Coronary artery (tissue), 2 donors: ENCODE results near the gene TRIM66.
A peak's percentile ranks its signal among the peaks of the same experiment; 100 is the strongest.

ENCODE experiments used
- DNase-seq: peaks from one replicate; pipeline ENCODE4 v3.0.0-alpha.2; 2017; ENCODE audit warnings: low spot score
- H3K27ac ChIP-seq, 2 donors: fragments of 200-600 bp; sonication (generic); one replicate each; pipeline ENCODE4 v1.5.1; 2016 to 2019
- H3K4me3 ChIP-seq: fragments of 200-600 bp; sonication (generic); 2 replicates; pipeline ENCODE4 v1.5.1; 2016; ENCODE audit warnings: mild to moderate bottlenecking, moderate library complexity
- CTCF ChIP-seq: fragments of 200-600 bp; sonication (generic); IDR thresholded peaks from one replicate; pipeline ENCODE4 v1.5.1; 2019; ENCODE audit warnings: antibody characterized with exemption

Gene TRIM66

GRCh38 chr11:8699903-8700302, 17.4 kb upstream of the TRIM66 start:
- DNase-seq = no peak
- no peak for TF ChIP-seq CTCF
- Histone ChIP-seq H3K4me3 (no peak overlapping the region), H3K27ac (peak overlapping the region; percentile 14 to 64)

- Histone ChIP-seq H3K27ac (peak overlapping the region in 1 of 2 donors; percentile 24), H3K4me3 (no peak overlapping the region)
- TF ChIP-seq CTCF = no peak
- no peak for DNase-seq
Observed at GRCh38 chr11:8698917-8699441, 16.5 kb upstream of the TRIM66 start.

GRCh38 chr11:8698379-8698851, 15.9 kb upstream of the TRIM66 start:
- Histone ChIP-seq H3K4me3 (no peak overlapping the region), H3K27ac (peak overlapping the region in 1 of 2 donors; percentile 24)
- no peak for DNase-seq
- TF ChIP-seq CTCF = no peak

GRCh38 chr11:8697054-8697453, 14.6 kb upstream of the TRIM66 start:
- no peak overlapping the region for H3K27ac ChIP-seq
- no peak for TF ChIP-seq CTCF
- no peak for DNase-seq
- no peak overlapping the region for H3K4me3 ChIP-seq

GRCh38 chr11:8694137-8694536, 11.7 kb upstream of the TRIM66 start:
- DNase-seq = no peak
- Histone ChIP-seq H3K27ac (no peak overlapping the region), H3K4me3 (no peak overlapping the region)
- no peak for TF ChIP-seq CTCF

- Histone ChIP-seq H3K27ac (no peak overlapping the region), H3K4me3 (no peak overlapping the region)
- no peak for TF ChIP-seq CTCF
- peak; percentile 66 for DNase-seq
Observed at GRCh38 chr11:8693555-8693954, 11.1 kb upstream of the TRIM66 start.

- peak; percentile 29 for DNase-seq
- Histone ChIP-seq H3K4me3 (no peak overlapping the region), H3K27ac (no peak overlapping the region)
- no peak for TF ChIP-seq CTCF
Observed at GRCh38 chr11:8693010-8693551, 10.6 kb upstream of the TRIM66 start.
